Measurements from ENCODE around the gene LMAN1L.

Gene LMAN1L

GRCh38 chr15:74855857-74856256, 43.2 kb downstream of the LMAN1L start:
- H3F3A ChIP-seq (ENCODE audit: insufficient read depth) = peaks cover 11% of the 10 kb centered on the region
- H3K27ac ChIP-seq (ENCODE audit: low read depth, low read length) = no peak overlapping the region
- no peak for TF ChIP-seq EZH2phosphoT487 (conservative IDR thresholded peaks at IDR 0.05; ENCODE audit: low read length)
- TF ChIP-seq CTCF (IDR thresholded peaks at IDR 0.05; ENCODE audit: insufficient read depth, low read length, poor library complexity, severe bottlenecking) = no peak
- H3K79me2 ChIP-seq (ENCODE audit: insufficient read depth, low read length) = peaks cover 37% of the 10 kb centered on the region
- no peak overlapping the region for H2AFZ ChIP-seq (ENCODE audit: low read depth, low read length, severe bottlenecking)
- no peaks in the 10 kb centered on the region for H3K27me3 ChIP-seq (ENCODE audit: low read length)
- no peaks in the 10 kb centered on the region for H4K20me1 ChIP-seq (ENCODE audit: low read depth, low read length)
- H3K9me3 ChIP-seq (ENCODE audit: insufficient read depth, low read length) = no peaks in the 10 kb centered on the region
- no peaks in the 10 kb centered on the region for H3K36me3 ChIP-seq (ENCODE audit: low read length)
- H3K4me3 ChIP-seq (ENCODE audit: insufficient read depth, low read length, poor library complexity, severe bottlenecking) = no peak overlapping the region
- H3K4me2 ChIP-seq (ENCODE audit: low read depth, low read length, poor library complexity, severe bottlenecking) = no peak overlapping the region
- H3K9ac ChIP-seq (ENCODE audit: low read length) = no peak overlapping the region
- no peaks in the 10 kb centered on the region for H3K9me2 ChIP-seq (replicated peaks; ENCODE audit: insufficient read depth, low read length)

GRCh38 chr15:74856537-74856936, 43.9 kb downstream of the LMAN1L start:
- Histone ChIP-seq H3K4me3 (ENCODE audit: insufficient read depth, low read length, poor library complexity, severe bottlenecking) (no peak overlapping the region), H3K27ac (ENCODE audit: low read depth, low read length) (peak overlapping the region; percentile 58), H3K4me2 (ENCODE audit: low read depth, low read length, poor library complexity, severe bottlenecking) (no peak overlapping the region), H3F3A (ENCODE audit: insufficient read depth) (peaks cover 11% of the 10 kb centered on the region), H3K79me2 (ENCODE audit: insufficient read depth, low read length) (peaks cover 43% of the 10 kb centered on the region), H3K27me3 (ENCODE audit: low read length) (no peaks in the 10 kb centered on the region), H3K36me3 (ENCODE audit: low read length) (no peaks in the 10 kb centered on the region), H3K9me3 (ENCODE audit: insufficient read depth, low read length) (no peaks in the 10 kb centered on the region), H4K20me1 (ENCODE audit: low read depth, low read length) (no peaks in the 10 kb centered on the region), H3K9me2 (replicated peaks; ENCODE audit: insufficient read depth, low read length) (no peaks in the 10 kb centered on the region), H3K9ac (ENCODE audit: low read length) (no peak overlapping the region), H2AFZ (ENCODE audit: low read depth, low read length, severe bottlenecking) (no peak overlapping the region)
- TF ChIP-seq CTCF (IDR thresholded peaks at IDR 0.05; ENCODE audit: insufficient read depth, low read length, poor library complexity, severe bottlenecking) (no peak), EZH2phosphoT487 (conservative IDR thresholded peaks at IDR 0.05; ENCODE audit: low read length) (no peak)

- peak overlapping the region; percentile 18; the same call in 1 of the 2 replicates for H3K9ac ChIP-seq (ENCODE audit: low read length)
Observed at GRCh38 chr15:74857082-74857655, 44.5 kb downstream of the LMAN1L start.

More at GRCh38 chr15:74857082-74857655, 44.5 kb downstream of the LMAN1L start:
- Histone ChIP-seq H3K4me2 (ENCODE audit: low read depth, low read length, poor library complexity, severe bottlenecking) (peak overlapping the region; percentile 30), H3K4me3 (ENCODE audit: insufficient read depth, low read length, poor library complexity, severe bottlenecking) (no peak overlapping the region), H4K20me1 (ENCODE audit: low read depth, low read length) (no peaks in the 10 kb centered on the region), H2AFZ (ENCODE audit: low read depth, low read length, severe bottlenecking) (no peak overlapping the region), H3K9me2 (replicated peaks; ENCODE audit: insufficient read depth, low read length) (no peaks in the 10 kb centered on the region), H3K79me2 (ENCODE audit: insufficient read depth, low read length) (peaks cover 43% of the 10 kb centered on the region), H3F3A (ENCODE audit: insufficient read depth) (peaks cover 11% of the 10 kb centered on the region), H3K27me3 (ENCODE audit: low read length) (no peaks in the 10 kb centered on the region), H3K27ac (ENCODE audit: low read depth, low read length) (peak overlapping the region; percentile 58), H3K9me3 (ENCODE audit: insufficient read depth, low read length) (no peaks in the 10 kb centered on the region), H3K36me3 (ENCODE audit: low read length) (no peaks in the 10 kb centered on the region)
- TF ChIP-seq CTCF (IDR thresholded peaks at IDR 0.05; ENCODE audit: insufficient read depth, low read length, poor library complexity, severe bottlenecking) (no peak), EZH2phosphoT487 (conservative IDR thresholded peaks at IDR 0.05; ENCODE audit: low read length) (no peak)

Data from SU-DHL-6 (cell line).